Measurements from ENCODE around the gene DPYSL3. TPM values are rescaled to one million over a fixed set of nuclear protein-coding genes. Genes with fewer than 3 reads are reported as not detected.
"Not testable (repeated sequence)": the region's sequence is repeated elsewhere in the genome, so short reads cannot be mapped to it uniquely, and the experiment has no call there.

Gene DPYSL3
- total RNA-seq, 1 donor from 2014 or later: 109 TPM

DNA sequence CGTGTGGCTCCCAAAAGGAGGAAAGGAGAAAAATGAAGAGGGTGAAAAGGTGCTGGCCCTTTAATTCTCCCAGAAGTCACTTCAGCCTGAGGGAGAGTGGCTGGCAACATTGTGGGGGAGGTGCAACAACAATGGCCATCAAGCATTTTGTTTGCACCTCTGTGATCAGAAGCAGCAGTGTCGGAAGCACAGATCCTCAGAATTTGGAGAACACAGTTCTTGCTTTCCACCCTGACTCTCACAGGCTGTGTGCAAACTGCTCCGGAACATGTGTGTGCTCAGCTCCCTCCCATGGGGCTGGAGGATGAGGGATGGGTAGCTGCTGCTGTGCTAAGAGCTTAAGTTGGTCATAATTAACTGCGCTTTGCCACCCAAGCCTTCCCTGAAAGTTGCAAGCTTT lies 127.1 kb downstream of the DPYSL3 start:
- Histone ChIP-seq H3K27ac (ENCODE audit: low read depth, low read length) (no peak overlapping the region), H3K4me1 (ENCODE audit: control insufficient read depth in 3 of 3, insufficient read depth in 3 of 3, low read length in 3 of 3) (no peaks in the 10 kb centered on the region), H3K4me3 (ENCODE audit: low read length in 3 of 3) (peak overlapping the region in 2 of 3 donors; percentile 1 to 46), H3K9me3 (ENCODE audit: control insufficient read depth in 3 of 3, low read length in 3 of 3) (peaks cover 0 to 2% (median 0%) of the 10 kb centered on the region in 3 donors), H3K36me3 (ENCODE audit: control insufficient read depth in 3 of 3, insufficient read depth in 3 of 3, low read length in 3 of 3) (no peaks in the 10 kb centered on the region), H3K9ac (ENCODE audit: low read depth in 1 of 3, low read length in 3 of 3) (no peak overlapping the region), H3K27me3 (ENCODE audit: control insufficient read depth in 3 of 3, insufficient read depth in 3 of 3, low read length in 3 of 3) (no peaks in the 10 kb centered on the region)

DNA sequence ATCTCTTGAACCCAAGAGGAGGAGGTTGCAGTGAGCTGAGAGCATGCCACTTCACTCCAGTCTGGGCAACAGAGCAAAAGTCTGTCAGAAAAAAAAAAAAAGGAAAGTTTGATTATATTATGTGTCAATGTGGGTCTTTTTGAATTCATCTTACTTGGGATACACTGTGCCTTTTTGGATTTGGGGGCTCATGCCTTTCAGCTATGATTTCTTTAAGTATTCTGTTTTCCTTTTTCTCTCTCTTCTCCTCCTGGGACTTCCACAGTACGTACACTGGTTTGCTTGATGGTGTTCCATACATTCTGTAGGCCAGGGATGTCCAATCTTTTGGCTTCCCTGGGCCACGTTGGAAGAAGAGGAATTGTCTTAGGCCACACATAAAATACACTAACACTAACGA lies 128.3 kb downstream of the DPYSL3 start:
- H3K27me3 ChIP-seq (ENCODE audit: control insufficient read depth in 3 of 3, insufficient read depth in 3 of 3, low read length in 3 of 3): no peaks in the 10 kb centered on the region
- no peaks in the 10 kb centered on the region for H3K36me3 ChIP-seq (ENCODE audit: control insufficient read depth in 3 of 3, insufficient read depth in 3 of 3, low read length in 3 of 3)
- H3K27ac ChIP-seq (ENCODE audit: low read depth, low read length): no peak overlapping the region
- no peak overlapping the region for H3K4me3 ChIP-seq (ENCODE audit: low read length in 3 of 3)
- H3K9me3 ChIP-seq (ENCODE audit: control insufficient read depth in 3 of 3, low read length in 3 of 3): peaks cover 0 to 2% (median 0%) of the 10 kb centered on the region in 3 donors
- H3K9ac ChIP-seq (ENCODE audit: low read depth in 1 of 3, low read length in 3 of 3): no peak overlapping the region
- no peaks in the 10 kb centered on the region for H3K4me1 ChIP-seq (ENCODE audit: control insufficient read depth in 3 of 3, insufficient read depth in 3 of 3, low read length in 3 of 3)

DNA sequence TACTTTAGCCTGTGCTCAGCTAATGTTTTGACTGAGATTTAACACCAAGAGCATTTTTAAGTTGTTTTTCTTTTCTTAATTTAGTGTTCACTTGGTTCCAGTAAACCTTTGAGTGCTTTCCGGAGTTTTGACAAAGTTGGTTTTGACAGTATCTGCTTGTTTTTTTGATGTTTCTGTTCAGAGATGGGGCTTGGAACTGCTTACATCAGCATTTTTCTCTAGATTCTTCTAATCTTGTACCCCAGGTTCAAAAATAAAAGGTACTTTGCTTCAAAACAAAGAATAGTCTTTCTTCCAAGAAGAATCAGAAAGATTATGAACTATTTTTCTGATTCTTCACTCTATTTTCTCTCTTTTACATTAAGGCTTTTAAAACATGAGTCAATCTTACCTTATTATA lies 132.2 kb downstream of the DPYSL3 start:
- Histone ChIP-seq H3K27me3 (ENCODE audit: control insufficient read depth in 3 of 3, insufficient read depth in 3 of 3, low read length in 3 of 3) (no peaks in the 10 kb centered on the region), H3K4me3 (ENCODE audit: low read length in 3 of 3) (no peak overlapping the region), H3K27ac (ENCODE audit: low read depth, low read length) (no peak overlapping the region), H3K36me3 (ENCODE audit: control insufficient read depth in 3 of 3, insufficient read depth in 3 of 3, low read length in 3 of 3) (no peaks in the 10 kb centered on the region), H3K4me1 (ENCODE audit: control insufficient read depth in 3 of 3, insufficient read depth in 3 of 3, low read length in 3 of 3) (no peaks in the 10 kb centered on the region), H3K9ac (ENCODE audit: low read depth in 1 of 3, low read length in 3 of 3) (no peak overlapping the region), H3K9me3 (ENCODE audit: control insufficient read depth in 3 of 3, low read length in 3 of 3) (peaks cover 0 to 2% (median 0%) of the 10 kb centered on the region in 3 donors)

DNA sequence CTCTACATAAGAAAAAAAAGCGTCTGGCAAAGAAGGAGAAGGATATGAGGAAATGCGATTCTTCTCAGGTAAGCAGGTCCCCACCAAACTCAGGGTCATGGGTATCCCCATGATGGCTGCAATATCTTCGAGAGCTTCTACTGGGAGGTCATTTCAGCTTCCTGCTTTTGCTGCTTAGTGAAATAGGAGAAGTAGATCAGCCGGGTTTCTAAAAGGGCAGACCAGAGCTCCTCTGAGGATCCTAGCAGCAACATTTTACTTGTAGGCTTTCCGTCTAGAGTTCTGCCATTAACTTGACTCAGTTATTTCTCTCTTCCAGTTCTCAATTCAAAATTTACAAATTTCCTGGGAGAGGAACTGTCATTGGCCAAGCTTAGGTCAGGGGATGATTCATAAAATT lies 134.7 kb downstream of the DPYSL3 start:
- H3K27me3 ChIP-seq (ENCODE audit: control insufficient read depth in 3 of 3, insufficient read depth in 3 of 3, low read length in 3 of 3): no peaks in the 10 kb centered on the region
- H3K27ac ChIP-seq (ENCODE audit: low read depth, low read length): no peak overlapping the region
- H3K36me3 ChIP-seq (ENCODE audit: control insufficient read depth in 3 of 3, insufficient read depth in 3 of 3, low read length in 3 of 3): no peaks in the 10 kb centered on the region
- no peak overlapping the region for H3K4me3 ChIP-seq (ENCODE audit: low read length in 3 of 3)
- H3K9me3 ChIP-seq (ENCODE audit: control insufficient read depth in 3 of 3, low read length in 3 of 3): peaks cover 0 to 2% (median 0%) of the 10 kb centered on the region in 3 donors
- no peaks in the 10 kb centered on the region for H3K4me1 ChIP-seq (ENCODE audit: control insufficient read depth in 3 of 3, insufficient read depth in 3 of 3, low read length in 3 of 3)
- no peak overlapping the region for H3K9ac ChIP-seq (ENCODE audit: low read depth in 1 of 3, low read length in 3 of 3)

DNA sequence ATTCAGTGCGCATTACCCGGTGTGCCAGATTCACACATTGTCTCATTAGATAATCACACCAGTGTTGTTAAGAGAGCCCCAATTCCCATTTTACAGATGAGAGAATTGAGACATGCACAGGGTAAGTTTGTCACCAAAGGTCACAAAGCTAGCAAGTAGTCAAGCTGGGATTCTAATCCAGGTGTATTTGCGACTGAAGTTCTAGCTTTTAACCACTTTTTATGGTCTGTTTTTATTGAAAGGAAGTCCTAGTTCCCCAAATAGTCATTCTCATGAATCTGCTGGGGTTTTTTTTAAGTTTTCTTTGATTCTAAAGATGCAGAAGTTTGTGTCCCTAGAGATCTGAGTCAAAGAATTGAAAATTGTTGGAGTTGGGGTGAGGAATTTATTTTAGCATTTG lies 136.5 kb downstream of the DPYSL3 start:
- H3K9me3 ChIP-seq (ENCODE audit: control insufficient read depth in 3 of 3, low read length in 3 of 3): peaks cover 0 to 2% (median 0%) of the 10 kb centered on the region in 3 donors
- no peak overlapping the region for H3K27ac ChIP-seq (ENCODE audit: low read depth, low read length)
- no peak overlapping the region for H3K9ac ChIP-seq (ENCODE audit: low read depth in 1 of 3, low read length in 3 of 3)
- no peak overlapping the region for H3K4me3 ChIP-seq (ENCODE audit: low read length in 3 of 3)
- no peaks in the 10 kb centered on the region for H3K36me3 ChIP-seq (ENCODE audit: control insufficient read depth in 3 of 3, insufficient read depth in 3 of 3, low read length in 3 of 3)
- H3K27me3 ChIP-seq (ENCODE audit: control insufficient read depth in 3 of 3, insufficient read depth in 3 of 3, low read length in 3 of 3): no peaks in the 10 kb centered on the region
- H3K4me1 ChIP-seq (ENCODE audit: control insufficient read depth in 3 of 3, insufficient read depth in 3 of 3, low read length in 3 of 3): no peaks in the 10 kb centered on the region

DNA sequence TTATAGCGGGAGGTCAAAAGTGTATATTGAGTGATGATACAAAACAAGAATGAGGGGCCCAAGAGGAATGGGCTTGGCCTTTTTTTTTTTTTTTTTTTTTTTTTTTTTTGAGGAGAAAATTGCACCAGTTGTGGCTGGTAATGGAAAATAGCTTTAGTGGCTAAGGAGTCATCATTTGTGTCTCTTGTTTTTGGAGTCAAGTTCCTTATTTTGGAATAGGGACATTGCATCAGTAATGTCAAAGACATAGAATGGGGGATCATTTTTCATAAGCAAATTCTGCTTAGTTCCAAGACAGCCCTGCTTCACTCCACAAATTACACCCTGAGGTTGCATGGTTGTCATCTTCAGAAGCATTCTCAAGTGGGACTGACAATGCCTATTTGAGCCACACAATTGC lies 137.7 kb downstream of the DPYSL3 start:
- no peak overlapping the region for H3K27ac ChIP-seq (ENCODE audit: low read depth, low read length)
- no peak overlapping the region for H3K4me3 ChIP-seq (ENCODE audit: low read length in 3 of 3)
- no peaks in the 10 kb centered on the region for H3K27me3 ChIP-seq (ENCODE audit: control insufficient read depth in 3 of 3, insufficient read depth in 3 of 3, low read length in 3 of 3)
- no peaks in the 10 kb centered on the region for H3K4me1 ChIP-seq (ENCODE audit: control insufficient read depth in 3 of 3, insufficient read depth in 3 of 3, low read length in 3 of 3)
- no peaks in the 10 kb centered on the region for H3K9me3 ChIP-seq (ENCODE audit: control insufficient read depth in 3 of 3, low read length in 3 of 3)
- no peak overlapping the region for H3K9ac ChIP-seq (ENCODE audit: low read depth in 1 of 3, low read length in 3 of 3)
- no peaks in the 10 kb centered on the region for H3K36me3 ChIP-seq (ENCODE audit: control insufficient read depth in 3 of 3, insufficient read depth in 3 of 3, low read length in 3 of 3)

DNA sequence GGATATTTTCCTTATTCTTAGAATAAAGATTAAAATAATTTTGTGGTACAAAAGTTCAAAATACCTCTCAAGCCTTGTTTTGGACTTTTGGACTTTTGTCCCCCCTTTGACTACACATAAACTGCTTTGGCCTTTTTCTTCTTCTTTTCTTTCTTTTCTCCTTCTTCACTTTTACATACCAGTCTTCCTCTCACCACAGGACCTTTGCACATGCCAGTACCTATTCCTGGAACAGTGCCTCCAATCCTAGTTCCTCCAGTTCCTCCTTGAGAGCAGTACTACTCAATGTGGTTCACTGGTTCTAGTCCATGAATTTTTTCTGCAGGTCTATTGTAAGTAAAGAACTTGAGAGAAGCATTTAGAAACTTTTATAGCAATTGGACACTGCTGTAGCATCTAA lies 138.6 kb downstream of the DPYSL3 start:
- Histone ChIP-seq H3K9me3 (ENCODE audit: control insufficient read depth in 3 of 3, low read length in 3 of 3) (no peaks in the 10 kb centered on the region), H3K36me3 (ENCODE audit: control insufficient read depth in 3 of 3, insufficient read depth in 3 of 3, low read length in 3 of 3) (no peaks in the 10 kb centered on the region)

DNA sequence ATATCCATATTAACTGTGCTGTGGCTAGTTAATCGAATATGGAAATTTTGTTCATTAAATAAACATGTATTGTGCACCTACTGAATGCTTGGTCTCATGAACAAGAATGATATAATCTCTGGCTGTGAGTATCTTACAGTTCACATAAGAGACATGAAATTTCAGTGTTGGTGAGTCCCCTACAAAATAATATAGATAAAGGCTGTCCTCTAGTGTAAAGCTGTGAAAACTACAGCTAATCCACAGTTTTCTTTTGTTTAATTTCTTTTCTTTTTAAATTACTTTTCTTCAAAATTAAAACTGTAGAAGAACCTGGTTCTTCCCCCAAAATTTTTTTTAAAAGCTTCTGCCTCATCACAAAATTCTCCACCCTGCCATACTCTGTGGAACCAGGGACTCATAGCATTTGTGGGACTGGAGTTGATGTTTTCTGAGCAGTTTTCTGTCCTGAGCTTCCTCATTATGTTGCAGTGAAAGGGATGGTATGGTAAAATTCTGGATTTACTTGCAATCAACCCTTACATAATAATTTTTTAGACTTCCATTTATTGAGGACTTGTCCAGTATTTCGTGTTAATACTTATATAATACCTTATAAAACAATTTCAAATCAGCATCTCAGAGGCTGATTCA lies 140.0 kb downstream of the DPYSL3 start:
- Histone ChIP-seq H3K27ac (ENCODE audit: low read depth, low read length) (no peak overlapping the region), H3K4me3 (ENCODE audit: low read length in 3 of 3) (no peak overlapping the region), H3K36me3 (ENCODE audit: control insufficient read depth in 3 of 3, insufficient read depth in 3 of 3, low read length in 3 of 3) (no peaks in the 10 kb centered on the region), H3K27me3 (ENCODE audit: control insufficient read depth in 3 of 3, insufficient read depth in 3 of 3, low read length in 3 of 3) (no peaks in the 10 kb centered on the region), H3K4me1 (ENCODE audit: control insufficient read depth in 3 of 3, insufficient read depth in 3 of 3, low read length in 3 of 3) (no peaks in the 10 kb centered on the region), H3K9ac (ENCODE audit: low read depth in 1 of 3, low read length in 3 of 3) (no peak overlapping the region), H3K9me3 (ENCODE audit: control insufficient read depth in 3 of 3, low read length in 3 of 3) (peaks cover 0 to 3% (median 0%) of the 10 kb centered on the region in 3 donors)

More for the DNA sequence above, 138.6 kb downstream of the DPYSL3 start:
- no peaks in the 10 kb centered on the region for H3K4me1 ChIP-seq (ENCODE audit: control insufficient read depth in 3 of 3, insufficient read depth in 3 of 3, low read length in 3 of 3)
- H3K9ac ChIP-seq (ENCODE audit: low read depth in 1 of 3, low read length in 3 of 3): no peak overlapping the region
- no peaks in the 10 kb centered on the region for H3K27me3 ChIP-seq (ENCODE audit: control insufficient read depth in 3 of 3, insufficient read depth in 3 of 3, low read length in 3 of 3)
- no peak overlapping the region for H3K4me3 ChIP-seq (ENCODE audit: low read length in 3 of 3)
- H3K27ac ChIP-seq (ENCODE audit: low read depth, low read length): no peak overlapping the region

DNA sequence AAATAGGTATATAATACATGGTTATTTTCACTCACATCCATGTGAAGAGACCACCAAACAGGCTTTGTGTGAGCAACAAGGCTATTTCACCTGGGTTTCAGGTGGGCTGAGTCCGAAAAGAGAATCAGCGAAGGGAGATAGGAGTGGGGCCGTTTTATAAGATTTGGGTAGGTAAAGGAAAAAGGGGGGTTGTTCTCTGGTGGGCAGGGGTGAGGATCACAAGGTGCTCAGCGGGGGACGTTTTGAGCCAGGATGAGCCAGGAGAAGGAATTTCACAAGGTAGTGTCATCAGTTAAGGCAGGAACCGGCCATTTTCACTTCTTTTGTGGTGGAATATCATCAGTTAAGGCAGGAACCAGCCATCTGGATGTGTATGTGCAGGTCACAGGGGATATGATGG lies 142.5 kb downstream of the DPYSL3 start:
- not testable (repeated sequence) for H3K4me3 ChIP-seq (ENCODE audit: low read length in 3 of 3); H3K9me3 ChIP-seq (ENCODE audit: control insufficient read depth in 3 of 3, low read length in 3 of 3); H3K4me1 ChIP-seq (ENCODE audit: control insufficient read depth in 3 of 3, insufficient read depth in 3 of 3, low read length in 3 of 3); H3K36me3 ChIP-seq (ENCODE audit: control insufficient read depth in 3 of 3, insufficient read depth in 3 of 3, low read length in 3 of 3); H3K27me3 ChIP-seq (ENCODE audit: control insufficient read depth in 3 of 3, insufficient read depth in 3 of 3, low read length in 3 of 3); H3K27ac ChIP-seq (ENCODE audit: low read depth, low read length); H3K9ac ChIP-seq (ENCODE audit: low read depth in 1 of 3, low read length in 3 of 3)

DNA sequence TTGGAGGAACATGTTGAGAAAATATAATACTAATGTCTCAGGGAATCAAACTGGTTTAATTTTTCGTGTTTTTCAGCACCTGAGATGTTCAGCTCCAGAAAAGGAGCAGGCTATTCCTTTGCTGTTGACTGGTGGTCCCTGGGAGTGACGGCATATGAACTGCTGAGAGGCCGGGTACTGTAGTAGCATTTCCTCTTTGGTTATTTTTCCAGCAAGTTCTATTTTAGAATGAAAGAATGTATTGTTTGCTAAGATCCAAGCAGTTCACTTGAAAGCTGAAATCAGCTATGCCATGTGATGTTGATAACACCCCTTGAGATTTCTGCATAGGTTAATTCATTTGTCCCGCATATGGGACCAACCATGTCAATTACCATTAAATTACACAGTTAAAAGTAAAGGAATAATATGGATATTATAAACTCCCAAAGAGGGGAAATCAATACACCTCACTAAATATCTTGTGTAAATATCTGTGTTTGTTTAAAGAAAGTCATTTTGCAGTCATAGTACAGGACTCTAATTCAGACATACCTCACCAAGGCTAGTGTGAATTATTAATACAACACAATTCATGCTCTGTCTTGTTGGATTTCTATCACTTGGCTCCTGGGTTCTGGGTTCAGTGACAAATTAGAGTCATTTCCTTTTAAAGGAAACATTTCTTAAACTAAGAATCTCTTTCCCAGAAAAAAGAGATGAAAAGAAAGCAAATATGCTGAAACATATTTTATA lies 148.3 kb downstream of the DPYSL3 start:
- Histone ChIP-seq H3K27ac (ENCODE audit: low read depth, low read length) (no peak overlapping the region), H3K36me3 (ENCODE audit: control insufficient read depth in 3 of 3, insufficient read depth in 3 of 3, low read length in 3 of 3) (no peaks in the 10 kb centered on the region), H3K27me3 (ENCODE audit: control insufficient read depth in 3 of 3, insufficient read depth in 3 of 3, low read length in 3 of 3) (no peaks in the 10 kb centered on the region), H3K9ac (ENCODE audit: low read depth in 1 of 3, low read length in 3 of 3) (no peak overlapping the region), H3K9me3 (ENCODE audit: control insufficient read depth in 3 of 3, low read length in 3 of 3) (peaks cover 0 to 4% (median 0%) of the 10 kb centered on the region in 3 donors), H3K4me1 (ENCODE audit: control insufficient read depth in 3 of 3, insufficient read depth in 3 of 3, low read length in 3 of 3) (no peaks in the 10 kb centered on the region), H3K4me3 (ENCODE audit: low read length in 3 of 3) (no peak overlapping the region)

Data from skeletal muscle tissue (tissue), 4 donors.